ENCODE measurements around the gene HDAC4. TPM values are rescaled to one million over a fixed set of nuclear protein-coding genes. Genes with fewer than 3 reads are reported as not detected.

The HDAC4 gene
- polyA plus RNA-seq, 1 experiment: 8.9 TPM

DNA sequence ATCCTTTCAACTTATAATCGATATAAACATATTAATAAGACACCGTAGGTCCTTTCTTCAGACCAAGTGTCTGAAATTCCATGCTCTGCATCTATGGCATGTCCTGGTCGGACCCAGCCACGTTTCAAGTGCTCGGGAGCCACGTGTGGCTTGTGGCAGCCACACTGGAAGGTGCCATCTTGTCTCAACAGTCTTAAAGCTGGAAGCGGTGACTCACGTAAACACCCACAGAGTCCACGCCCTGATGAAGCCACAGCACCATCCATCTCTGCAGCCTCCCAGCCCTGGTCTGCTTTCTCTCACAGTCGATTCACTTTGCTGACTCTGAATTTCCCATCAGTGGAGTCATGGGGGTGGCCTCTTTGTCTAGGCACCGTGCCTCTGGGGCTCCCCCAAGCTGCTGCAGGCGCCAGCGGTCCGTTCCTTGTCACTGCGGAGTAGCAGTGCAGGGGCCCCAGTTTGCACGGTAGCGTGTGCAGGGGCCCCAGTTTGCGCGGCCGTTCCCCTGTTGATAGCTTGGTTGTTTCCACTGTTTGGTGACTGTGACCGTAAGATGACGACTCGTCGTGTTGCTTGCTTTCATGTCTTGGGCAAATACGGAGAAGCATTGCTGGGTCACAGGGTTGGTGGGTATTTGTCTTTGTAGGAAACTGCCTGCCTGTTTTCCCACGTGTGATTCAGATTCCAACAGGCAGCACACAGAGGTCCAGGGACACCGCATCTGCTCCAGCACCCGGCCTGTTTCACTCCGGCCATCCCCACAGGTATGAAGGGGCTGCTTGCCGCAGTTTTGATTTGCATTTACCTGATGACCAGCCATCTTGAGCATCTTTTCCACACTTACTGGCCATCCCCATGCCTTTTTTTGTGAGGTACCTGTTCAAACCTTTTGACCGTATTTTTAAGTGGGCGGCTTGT, 240.3 kb downstream of the HDAC4 start:
- Histone ChIP-seq H3K27ac (ENCODE audit: low read depth, low read length) (no peak overlapping the region), H3K4me3 (ENCODE audit: low read depth, low read length) (no peak overlapping the region), H3K9me3 (ENCODE audit: control insufficient read depth, insufficient read depth, low read length) (peaks cover 7% of the 10 kb centered on the region; the same call in 1 of the 2 replicates), H3K27me3 (ENCODE audit: control insufficient read depth, insufficient read depth, low read length) (no peaks in the 10 kb centered on the region)
- TF ChIP-seq, protein P1, sequence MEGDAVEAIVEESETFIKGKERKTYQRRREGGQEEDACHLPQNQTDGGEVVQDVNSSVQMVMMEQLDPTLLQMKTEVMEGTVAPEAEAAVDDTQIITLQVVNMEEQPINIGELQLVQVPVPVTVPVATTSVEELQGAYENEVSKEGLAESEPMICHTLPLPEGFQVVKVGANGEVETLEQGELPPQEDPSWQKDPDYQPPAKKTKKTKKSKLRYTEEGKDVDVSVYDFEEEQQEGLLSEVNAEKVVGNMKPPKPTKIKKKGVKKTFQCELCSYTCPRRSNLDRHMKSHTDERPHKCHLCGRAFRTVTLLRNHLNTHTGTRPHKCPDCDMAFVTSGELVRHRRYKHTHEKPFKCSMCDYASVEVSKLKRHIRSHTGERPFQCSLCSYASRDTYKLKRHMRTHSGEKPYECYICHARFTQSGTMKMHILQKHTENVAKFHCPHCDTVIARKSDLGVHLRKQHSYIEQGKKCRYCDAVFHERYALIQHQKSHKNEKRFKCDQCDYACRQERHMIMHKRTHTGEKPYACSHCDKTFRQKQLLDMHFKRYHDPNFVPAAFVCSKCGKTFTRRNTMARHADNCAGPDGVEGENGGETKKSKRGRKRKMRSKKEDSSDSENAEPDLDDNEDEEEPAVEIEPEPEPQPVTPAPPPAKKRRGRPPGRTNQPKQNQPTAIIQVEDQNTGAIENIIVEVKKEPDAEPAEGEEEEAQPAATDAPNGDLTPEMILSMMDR (IDR thresholded peaks at IDR 0.05; ENCODE audit: low read depth, low read length): no peak
- ChIA-PET CTCF (interaction anchor here (0.6 kb wide), 1 partner anchor 1743 kb away, joined by 3 read pairs; no protein-coding TSS in a partner anchor), POLR2A (no interaction called here)
- DNase-seq (ENCODE audit: low read depth, low spot score): no peak

DNA sequence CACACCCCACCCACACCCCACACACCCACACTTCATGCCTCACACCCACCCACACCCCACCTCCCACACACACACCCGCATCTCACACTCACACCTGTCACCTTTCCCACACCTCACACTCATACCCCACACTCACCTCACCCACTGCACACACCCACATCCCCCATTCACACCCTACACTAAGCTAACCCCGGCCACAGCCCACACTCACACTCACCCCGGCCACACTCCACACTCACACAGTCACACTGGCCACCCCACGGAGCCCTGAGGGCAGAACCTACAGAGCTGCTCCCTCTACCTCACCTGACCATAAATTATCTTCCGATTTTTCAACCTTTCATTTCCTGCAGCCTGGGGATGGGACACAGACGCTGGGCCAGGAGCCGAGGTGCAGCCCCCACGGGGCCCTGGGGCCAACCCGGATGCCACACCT, 241.3 kb downstream of the HDAC4 start:
- POLR2A ChIA-PET: no interaction called here
- Histone ChIP-seq H3K9me3 (ENCODE audit: control insufficient read depth, insufficient read depth, low read length) (peaks cover 7% of the 10 kb centered on the region; the same call in 1 of the 2 replicates), H3K27me3 (ENCODE audit: control insufficient read depth, insufficient read depth, low read length) (no peaks in the 10 kb centered on the region), H3K27ac (ENCODE audit: low read depth, low read length) (no peak overlapping the region), H3K4me3 (ENCODE audit: low read depth, low read length) (no peak overlapping the region)
- TF ChIP-seq, protein P1 (IDR thresholded peaks at IDR 0.05; ENCODE audit: low read depth, low read length): no peak
- no peak for DNase-seq (ENCODE audit: low read depth, low spot score)
- CTCF ChIA-PET: no interaction called here

DNA sequence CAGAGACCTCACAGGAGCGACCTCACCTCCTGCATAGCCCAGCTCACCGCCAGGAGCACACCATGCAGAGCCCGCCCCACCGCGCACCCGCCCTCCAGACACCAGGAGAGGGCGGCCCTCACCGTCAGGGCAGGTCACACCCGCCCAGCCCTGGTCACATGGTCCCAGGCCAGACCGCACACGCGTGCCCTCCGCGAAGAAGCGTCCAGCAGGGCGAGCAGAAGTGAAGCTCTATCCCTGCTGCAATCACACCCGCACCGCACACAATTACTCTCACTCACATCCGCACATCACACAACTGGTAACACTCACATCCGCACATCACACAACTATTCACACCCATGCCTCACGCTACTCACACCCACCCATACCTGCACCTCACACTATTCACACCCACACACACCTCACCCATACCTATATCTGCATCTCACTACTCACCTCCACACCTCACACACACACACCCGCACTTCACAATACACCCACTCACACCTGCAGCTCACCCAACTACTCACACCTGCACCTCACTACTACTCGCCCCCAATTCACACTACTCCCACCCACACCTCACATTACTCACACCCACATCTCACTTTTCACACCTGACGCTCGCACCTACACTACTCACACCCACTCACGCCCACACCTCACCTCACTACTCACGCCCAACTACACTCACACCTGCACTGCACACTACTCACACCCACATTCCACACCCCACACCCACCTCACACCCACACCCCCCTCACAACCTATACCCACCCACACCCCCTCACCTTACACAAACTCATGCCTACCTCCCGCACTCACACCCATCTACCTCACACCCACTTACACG, 242.0 kb downstream of the HDAC4 start:
- POLR2A ChIA-PET: no interaction called here
- TF ChIP-seq, protein P1 (IDR thresholded peaks at IDR 0.05; ENCODE audit: low read depth, low read length): no peak
- no peak overlapping the region for H3K4me3 ChIP-seq (ENCODE audit: low read depth, low read length)

DNA sequence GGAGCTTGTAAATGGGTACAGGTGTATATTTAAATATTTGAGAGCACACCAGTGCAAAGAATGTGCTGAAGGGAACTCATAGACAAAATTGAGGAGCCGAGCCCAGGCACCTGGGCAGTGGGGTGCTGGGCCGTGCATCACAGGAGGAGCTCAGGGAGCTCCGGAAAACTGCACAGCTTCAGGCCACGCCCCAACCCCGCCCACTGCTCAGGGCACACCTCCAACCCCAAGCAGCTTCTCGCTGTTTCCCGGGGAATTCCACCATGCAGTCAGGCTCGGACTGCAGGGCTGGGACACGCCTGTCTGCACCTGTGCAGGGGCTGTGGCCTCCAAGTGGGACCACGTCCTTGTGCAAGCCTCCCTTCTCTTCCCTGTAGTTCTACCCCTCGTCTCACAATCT, 243.0 kb downstream of the HDAC4 start:
- H3K27me3 ChIP-seq (ENCODE audit: control insufficient read depth, insufficient read depth, low read length): no peaks in the 10 kb centered on the region
- H3K9me3 ChIP-seq (ENCODE audit: control insufficient read depth, insufficient read depth, low read length): peaks cover 7% of the 10 kb centered on the region; the same call in 1 of the 2 replicates
- no peak overlapping the region for H3K4me3 ChIP-seq (ENCODE audit: low read depth, low read length)
- no peak for DNase-seq (ENCODE audit: low read depth, low spot score)
- POLR2A ChIA-PET: interaction anchor here (0.6 kb wide), 1 partner anchor 129 kb away, joined by 3 read pairs; no protein-coding TSS in a partner anchor
- CTCF ChIA-PET: no interaction called here
- TF ChIP-seq, protein P1 (IDR thresholded peaks at IDR 0.05; ENCODE audit: low read depth, low read length): no peak
- H3K27ac ChIP-seq (ENCODE audit: low read depth, low read length): no peak overlapping the region

More for the DNA sequence above, 242.0 kb downstream of the HDAC4 start:
- no peaks in the 10 kb centered on the region for H3K27me3 ChIP-seq (ENCODE audit: control insufficient read depth, insufficient read depth, low read length)
- no peak overlapping the region for H3K27ac ChIP-seq (ENCODE audit: low read depth, low read length)
- CTCF ChIA-PET: no interaction called here
- no peak for DNase-seq (ENCODE audit: low read depth, low spot score)
- peaks cover 7% of the 10 kb centered on the region; the same call in 1 of the 2 replicates for H3K9me3 ChIP-seq (ENCODE audit: control insufficient read depth, insufficient read depth, low read length)

Data from AG04450 (cell line).